Neural cell (in vitro differentiated cells): Measurements from ENCODE around the gene ZIC4.

Experiments used
- CTCF ChIP-seq: fragments of 450-650 bp; IDR thresholded peaks from 2 replicates; pipeline ENCODE4 v1.5.1; 2014; ENCODE audit warnings: antibody characterized with exemption, mild to moderate bottlenecking, moderate library complexity; ENCODE audit not compliant: poor library complexity, severe bottlenecking
- EP300 ChIP-seq: fragments of 450-650 bp; conservative IDR thresholded peaks from 2 replicates; pipeline ENCODE4 v1.6.1; 2014; ENCODE audit warnings: antibody characterized with exemption, mild to moderate bottlenecking, moderate library complexity; ENCODE audit not compliant: poor library complexity, severe bottlenecking

- TF ChIP-seq EP300 (no peak), CTCF (no peak)
Observed at GRCh38 chr3:147356909-147357900, 49.1 kb downstream of the ZIC4 start.
